GM10248 (cell line): ENCODE data around the gene DNAH17.

Experiments
- CTCF ChIA-PET: fragments of 300-600 bp; sonication (Branson Sonifier 250); formaldehyde crosslinking; extraction: SDS; loops from one replicate; lab custom pipeline; 2021; ENCODE audit warnings: antibody characterized with exemption; lab: Yijun Ruan, JAX
- POLR2A ChIA-PET: fragments of 350-650 bp; sonication (Branson Sonifier 250); formaldehyde crosslinking; extraction: SDS; loops from one replicate; lab custom pipeline; 2020; ENCODE audit warnings: antibody characterized with exemption; lab: Yijun Ruan, JAX
- DNase-seq: peaks from one replicate; pipeline ENCODE4 v3.0.0; 2012; ENCODE audit errors: extremely low spot score
- CTCF ChIP-seq: IDR thresholded peaks from 2 replicates; pipeline ENCODE4 v1.5.1; 2012; ENCODE audit warnings: mild to moderate bottlenecking, low read depth; ENCODE audit errors: extremely low read depth, missing control alignments, control extremely low read depth

The DNAH17 gene

GRCh38 chr17:78500806-78501205 is 76.4 kb downstream of the DNAH17 start:
- ChIA-PET CTCF (no interaction called here), POLR2A (no interaction called here)
- DNase-seq: no peak
- no peak for TF ChIP-seq CTCF

GRCh38 chr17:78499715-78500540 is 77.3 kb downstream of the DNAH17 start:
- POLR2A ChIA-PET: no interaction called here

GRCh38 chr17:78498848-78499247 is 78.3 kb downstream of the DNAH17 start:
- POLR2A ChIA-PET: no interaction called here
- CTCF ChIA-PET: interaction anchor here (1.1 to 3.6 kb wide), 2 partner anchors 249 to 354 kb away, joined by 3 to 11 read pairs; no protein-coding TSS in a partner anchor
- no peak for TF ChIP-seq CTCF
- no peak for DNase-seq

More at GRCh38 chr17:78499715-78500540, 77.3 kb downstream of the DNAH17 start:
- TF ChIP-seq CTCF: no peak
- DNase-seq: no peak
- CTCF ChIA-PET: interaction anchor here (3.6 kb wide), 1 partner anchor 353 kb away, joined by 11 read pairs; no protein-coding TSS in a partner anchor

- TF ChIP-seq CTCF: peak; percentile 52
- POLR2A ChIA-PET: no interaction called here
- peak; percentile 85 for DNase-seq
- CTCF ChIA-PET: interaction anchor here (0.9 to 3.6 kb wide), 16 partner anchors 10 to 497 kb away, joined by 3 to 19 read pairs (median 4); no protein-coding TSS in a partner anchor
Measured at GRCh38 chr17:78497115-78497540, 80.1 kb downstream of the DNAH17 start.

- ChIA-PET POLR2A (no interaction called here), CTCF (interaction anchor here (0.9 to 3.6 kb wide), 10 partner anchors 9 to 475 kb away, joined by 3 to 19 read pairs (median 5); no protein-coding TSS in a partner anchor)
- TF ChIP-seq CTCF: no peak
- DNase-seq: no peak
Measured at GRCh38 chr17:78496311-78496710, 80.9 kb downstream of the DNAH17 start.

GRCh38 chr17:78495634-78496033 is 81.6 kb downstream of the DNAH17 start:
- TF ChIP-seq CTCF: no peak
- no peak for DNase-seq
- CTCF ChIA-PET: interaction anchor here (0.5 to 1.4 kb wide), 2 partner anchors 254 to 303 kb away, joined by 3 read pairs; no protein-coding TSS in a partner anchor
- POLR2A ChIA-PET: interaction anchor here (0.6 kb wide), 1 partner anchor 1522 kb away, joined by 4 read pairs; no protein-coding TSS in a partner anchor
